Activated effector memory CD4-positive, alpha-beta T cell treated with Interleukin-2 at 50 U/mL for 16 hours (primary cell): ENCODE results near the gene VANGL2.

Experiments
- DNase-seq: peaks from one replicate; pipeline ENCODE4 v3.0.0-alpha.2; 2020

VANGL2 gene

GRCh38 chr1:160400223-160400645 lies at the start of gene VANGL2:
TSS of gene VANGL2 (plus strand) at chr1:160400564. CDS start at chr1:160415838, 15,274 bp downstream.
- DNase-seq, result no peak

GRCh38 chr1:160351629-160352028 lies 48.7 kb upstream of the VANGL2 start:
- DNase-seq, result no peak

GRCh38 chr1:160352555-160352954 lies 47.8 kb upstream of the VANGL2 start:
- no peak for DNase-seq

- DNase-seq, result no peak
Measured at GRCh38 chr1:160353223-160353622, 47.1 kb upstream of the VANGL2 start.

GRCh38 chr1:160354388-160354985 lies 45.9 kb upstream of the VANGL2 start:
- no peak for DNase-seq

- no peak for DNase-seq
Measured at GRCh38 chr1:160357286-160358002, 42.9 kb upstream of the VANGL2 start.

- no peak for DNase-seq
Measured at GRCh38 chr1:160358073-160358472, 42.3 kb upstream of the VANGL2 start.

GRCh38 chr1:160359559-160360226 lies 40.7 kb upstream of the VANGL2 start:
- DNase-seq, result no peak

GRCh38 chr1:160360227-160360695 lies 40.1 kb upstream of the VANGL2 start:
- no peak for DNase-seq

GRCh38 chr1:160361199-160361598 lies 39.2 kb upstream of the VANGL2 start:
- no peak for DNase-seq

- no peak for DNase-seq
Measured at GRCh38 chr1:160361814-160362167, 38.6 kb upstream of the VANGL2 start.

- no peak for DNase-seq
Measured at GRCh38 chr1:160362168-160362957, 38.0 kb upstream of the VANGL2 start.

- DNase-seq, result no peak
Measured at GRCh38 chr1:160363010-160363409, 37.4 kb upstream of the VANGL2 start.

GRCh38 chr1:160363951-160364735 lies 36.2 kb upstream of the VANGL2 start:
- no peak for DNase-seq

- no peak for DNase-seq
Measured at GRCh38 chr1:160365325-160365724, 35.0 kb upstream of the VANGL2 start.

- no peak for DNase-seq
Measured at GRCh38 chr1:160366731-160367515, 33.4 kb upstream of the VANGL2 start, which contains the start of gene NHLH1. TSS of gene NHLH1 (plus strand) at chr1:160367071. CDS start at chr1:160370732, 3,661 bp downstream.

GRCh38 chr1:160367516-160367900 lies 32.9 kb upstream of the VANGL2 start:
- no peak for DNase-seq

- no peak for DNase-seq
Measured at GRCh38 chr1:160367934-160368923, 32.1 kb upstream of the VANGL2 start.

GRCh38 chr1:160369087-160369486 lies 31.3 kb upstream of the VANGL2 start:
- DNase-seq, result no peak
